Peyer's patch (tissue), 4 donors: ENCODE results near the gene DROSHA. TPM values are rescaled to one million over a fixed set of nuclear protein-coding genes. Genes with fewer than 3 reads are reported as not detected.
"Not testable (repeated sequence)": the region's sequence is repeated elsewhere in the genome, so short reads cannot be mapped to it uniquely, and the experiment has no call there.

Source experiments
- DNase-seq, 3 donors: peaks; one replicate each; pipeline ENCODE4 v3.0.0-alpha.2; 2017 to 2019
- H3K27ac ChIP-seq, 4 donors: fragments of 200-600 bp; sonication (generic); one replicate each; pipeline ENCODE4 v1.5.1; 2016 to 2019
- H3K27me3 ChIP-seq, 2 donors: fragments of 200-600 bp; sonication (generic); one replicate each; pipeline ENCODE4 v1.5.1; 2019
- H3K36me3 ChIP-seq, 3 donors: fragments of 200-600 bp; sonication (generic); one replicate each; pipeline ENCODE4 v1.5.1; 2016 to 2019
- H3K4me1 ChIP-seq, 4 donors: fragments of 200-600 bp; sonication (generic); one replicate each; pipeline ENCODE4 v1.5.1; 2016 to 2019
- H3K4me3 ChIP-seq, 4 donors: fragments of 200-600 bp; sonication (generic); 1 replicate in 3 of 4; 2 replicates in 1 of 4; pipeline ENCODE4 v1.5.1; 2016 to 2019; ENCODE audit warnings: mild to moderate bottlenecking in 1 of 4
- H3K9me3 ChIP-seq, 4 donors: fragments of 200-600 bp; sonication (generic); one replicate each; pipeline ENCODE4 v1.5.1; 2016 to 2019; ENCODE audit warnings: mild to moderate bottlenecking in 1 of 4
- CTCF ChIP-seq, 6 experiments: fragments of 450-650 bp in 4 of 6; fragments of 200-600 bp in 2 of 6; sonication (generic) in 1 of 6; IDR thresholded peaks; one replicate each; pipeline ENCODE4 v1.5.1; 2017 to 2019; ENCODE audit warnings: antibody characterized with exemption in 6 of 6, mild to moderate bottlenecking in 3 of 6, moderate library complexity in 1 of 6
- POLR2A ChIP-seq, 2 donors: fragments of 450-650 bp; IDR thresholded peaks; one replicate each; pipeline ENCODE4 v1.5.1; 2017; ENCODE audit warnings: antibody characterized with exemption in 2 of 2, mild to moderate bottlenecking in 2 of 2, moderate library complexity in 2 of 2
- total RNA-seq, 4 donors: library from RNA; depleted of rRNA; stranded (reverse); fragments of >200 nt; gene quantifications; one replicate each; pipeline ENCODE4 v1.1.0, GENCODE V29; 2016

Gene DROSHA
- total RNA-seq, 4 donors from 2014 or later: 41.9 to 142 (median 59.0) TPM

DNA sequence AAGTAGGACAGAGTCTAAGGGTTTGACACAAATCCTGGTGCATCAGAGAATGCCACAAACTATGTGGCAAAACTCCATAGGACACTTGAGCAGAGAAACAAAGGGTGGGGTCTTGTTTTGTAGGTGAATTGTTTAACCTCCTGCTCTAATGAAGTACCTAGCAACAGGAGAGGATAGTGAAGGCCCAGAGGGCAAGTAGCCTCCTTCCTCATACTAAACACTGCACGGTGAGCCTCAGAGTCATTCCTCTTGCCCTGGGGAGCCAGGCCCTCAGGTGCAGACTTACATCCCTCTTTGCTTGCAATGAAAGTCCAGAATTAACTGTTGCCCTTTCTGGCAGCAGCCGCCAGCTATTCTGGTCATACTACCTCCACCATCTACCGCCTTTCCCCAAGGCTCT lies 166.1 kb downstream of the DROSHA start:
- Histone ChIP-seq H3K36me3 (no peaks in the 10 kb centered on the region), H3K4me1 (no peaks in the 10 kb centered on the region), H3K27me3 (no peaks in the 10 kb centered on the region), H3K27ac (no peak overlapping the region), H3K4me3 (no peak overlapping the region), H3K9me3 (no peaks in the 10 kb centered on the region)
- TF ChIP-seq CTCF (IDR thresholded peaks at IDR 0.05) (no peak), POLR2A (IDR thresholded peaks at IDR 0.05) (no peak)
- no peak for DNase-seq

GRCh38 chr5:31364881-31365636 lies 166.8 kb downstream of the DROSHA start:
- DNase-seq: no peak
- H3K36me3 ChIP-seq: no peaks in the 10 kb centered on the region
- H3K4me1 ChIP-seq: no peaks in the 10 kb centered on the region
- no peak overlapping the region for H3K27ac ChIP-seq
- H3K27me3 ChIP-seq: no peaks in the 10 kb centered on the region
- no peaks in the 10 kb centered on the region for H3K9me3 ChIP-seq
- H3K4me3 ChIP-seq: no peak overlapping the region
- no peak for TF ChIP-seq POLR2A (IDR thresholded peaks at IDR 0.05)
- TF ChIP-seq CTCF (IDR thresholded peaks at IDR 0.05): no peak

- H3K27ac ChIP-seq: no peak overlapping the region
- H3K36me3 ChIP-seq: no peaks in the 10 kb centered on the region
- TF ChIP-seq CTCF (IDR thresholded peaks at IDR 0.05) (no peak), POLR2A (IDR thresholded peaks at IDR 0.05) (no peak)
- H3K4me1 ChIP-seq: no peaks in the 10 kb centered on the region
- H3K4me3 ChIP-seq: no peak overlapping the region
- DNase-seq: no peak
- no peaks in the 10 kb centered on the region for H3K27me3 ChIP-seq
- H3K9me3 ChIP-seq: no peaks in the 10 kb centered on the region
Observed at GRCh38 chr5:31362931-31363568, 168.8 kb downstream of the DROSHA start.

DNA sequence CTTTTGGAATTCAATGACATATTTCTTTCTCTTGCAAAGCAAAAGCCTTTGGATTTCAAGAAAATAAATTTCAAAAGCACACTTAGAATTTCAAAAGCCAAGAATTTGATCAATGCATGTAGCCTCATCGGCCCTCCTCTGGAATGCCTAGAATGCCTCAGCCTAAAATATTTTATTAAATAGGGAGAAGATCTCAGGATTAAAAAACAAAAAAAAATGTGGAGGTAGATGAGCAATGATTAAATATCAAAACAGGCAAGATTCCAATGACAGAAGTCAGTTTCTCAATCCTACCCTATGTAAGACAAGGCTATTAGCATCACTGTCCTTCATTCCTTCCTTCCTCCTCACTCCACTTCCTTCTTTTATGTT lies 169.4 kb downstream of the DROSHA start:
- no peak for DNase-seq
- Histone ChIP-seq H3K4me1 (no peaks in the 10 kb centered on the region), H3K27me3 (no peaks in the 10 kb centered on the region), H3K4me3 (no peak overlapping the region), H3K27ac (no peak overlapping the region), H3K9me3 (no peaks in the 10 kb centered on the region), H3K36me3 (no peaks in the 10 kb centered on the region)
- TF ChIP-seq POLR2A (IDR thresholded peaks at IDR 0.05) (no peak), CTCF (IDR thresholded peaks at IDR 0.05) (no peak)

- H3K36me3 ChIP-seq, DNase-seq, H3K27ac ChIP-seq, H3K9me3 ChIP-seq, H3K27me3 ChIP-seq, H3K4me1 ChIP-seq, H3K4me3 ChIP-seq: not testable (repeated sequence)
Observed at GRCh38 chr5:31361704-31362528, 170.0 kb downstream of the DROSHA start.

DNA sequence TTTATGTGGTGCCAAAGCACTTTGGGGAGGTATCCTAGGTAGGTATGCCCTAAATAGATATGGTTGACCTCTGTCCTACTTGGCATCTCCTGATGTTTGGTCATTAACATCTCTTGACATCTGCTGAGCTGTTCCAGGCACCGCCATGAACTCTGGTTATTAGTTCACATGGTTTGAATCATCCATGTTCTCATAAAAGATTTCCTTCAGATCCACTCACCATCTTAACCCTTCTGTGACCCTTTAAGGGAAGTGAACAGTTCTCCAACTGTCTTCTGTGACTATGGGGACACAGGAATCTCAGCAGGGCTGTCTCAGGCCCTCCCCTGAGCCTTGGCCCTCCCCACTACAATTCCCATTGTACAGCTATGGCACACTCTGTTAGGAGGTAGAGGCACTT lies 170.7 kb downstream of the DROSHA start:
- Histone ChIP-seq H3K36me3 (no peaks in the 10 kb centered on the region), H3K4me1 (no peaks in the 10 kb centered on the region), H3K4me3 (no peak overlapping the region), H3K27me3 (no peaks in the 10 kb centered on the region), H3K27ac (no peak overlapping the region), H3K9me3 (no peaks in the 10 kb centered on the region)
- DNase-seq: no peak
- TF ChIP-seq POLR2A (IDR thresholded peaks at IDR 0.05) (no peak), CTCF (IDR thresholded peaks at IDR 0.05) (no peak)
